Measurements from ENCODE around the gene MTUS2. TPM values are rescaled to one million over a fixed set of nuclear protein-coding genes. Genes with fewer than 3 reads are reported as not detected.
"Not testable (repeated sequence)": the region's sequence is repeated elsewhere in the genome, so short reads cannot be mapped to it uniquely, and the experiment has no call there.

MTUS2 gene
- total RNA-seq, 2 experiments from 2014 or later, result not detected

GRCh38 chr13:29196409-29197074 is 376.4 kb downstream of the MTUS2 start:
- ChIA-PET POLR2A (no interaction called here), CTCF (no interaction called here)

DNA sequence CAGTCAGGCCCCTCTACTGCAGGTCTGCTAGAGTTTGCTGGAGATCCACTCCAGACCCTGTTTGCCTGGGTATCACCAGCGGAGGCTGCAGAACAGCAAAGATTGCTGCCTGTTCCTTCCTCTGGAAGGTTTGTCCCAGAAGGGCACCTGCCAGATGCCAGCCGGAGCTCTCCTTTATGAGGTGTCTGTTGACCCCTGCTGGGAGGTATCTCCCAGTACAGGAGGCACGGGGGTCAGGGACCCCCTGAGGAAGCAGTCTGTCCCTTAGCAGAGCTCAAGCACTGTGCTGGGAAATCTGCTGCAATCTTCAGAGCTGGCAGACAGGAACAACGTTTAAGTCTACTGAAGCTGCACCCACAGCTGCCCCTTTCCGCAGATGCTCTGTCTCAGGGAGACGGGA is 382.6 kb downstream of the MTUS2 start:
- POLR2A ChIA-PET, CTCF ChIA-PET: not testable (repeated sequence)

- ChIA-PET POLR2A (no interaction called here), CTCF (no interaction called here)
These were observed 384.5 kb downstream of the MTUS2 start for GRCh38 chr13:29204651-29205050.

GRCh38 chr13:29210676-29211075 is 390.5 kb downstream of the MTUS2 start:
- CTCF ChIA-PET, result no interaction called here
- POLR2A ChIA-PET, result no interaction called here

DNA sequence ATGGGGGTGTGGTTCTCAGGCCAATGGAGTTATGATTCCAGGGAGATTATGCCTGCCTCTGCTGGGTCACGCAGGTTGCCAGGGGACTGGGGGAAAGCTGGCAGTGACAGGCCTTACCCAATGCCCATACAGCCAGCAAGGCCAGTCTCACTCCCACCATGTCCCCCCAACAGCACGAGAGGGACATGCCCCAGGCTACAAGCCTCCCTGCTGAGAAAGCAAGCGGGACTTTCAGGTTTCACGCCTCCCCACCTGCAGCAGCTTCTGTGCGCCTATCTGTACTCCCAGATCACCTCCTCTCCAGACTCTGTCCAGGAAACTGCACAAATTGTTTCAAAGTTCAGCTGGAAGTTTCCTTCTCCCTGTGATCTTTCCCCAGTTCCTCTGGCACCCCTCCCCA is 391.0 kb downstream of the MTUS2 start:
- CTCF ChIA-PET, POLR2A ChIA-PET: not testable (repeated sequence)

- CTCF ChIA-PET, result no interaction called here
- POLR2A ChIA-PET, result no interaction called here
These were observed 402.3 kb downstream of the MTUS2 start for GRCh38 chr13:29222458-29222857.

DNA sequence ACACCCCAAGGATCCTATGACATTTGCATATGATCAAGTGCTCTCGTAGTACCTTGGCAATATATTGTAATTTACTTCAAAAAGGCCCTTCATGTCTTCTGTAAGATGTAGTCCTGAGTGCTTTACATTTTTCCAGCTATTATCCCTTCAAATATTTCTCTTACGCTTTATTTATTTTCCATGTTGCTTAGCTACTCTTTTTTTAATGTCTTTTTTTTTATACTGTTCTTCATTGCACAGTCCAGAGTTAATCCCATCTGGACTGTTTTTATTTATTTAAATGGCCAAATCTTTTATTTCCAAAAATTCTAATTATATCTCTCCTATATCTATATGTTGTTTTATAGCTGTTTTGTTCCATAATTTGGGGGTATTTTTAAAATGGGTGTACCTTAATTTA is 404.1 kb downstream of the MTUS2 start:
- POLR2A ChIA-PET, result no interaction called here

DNA sequence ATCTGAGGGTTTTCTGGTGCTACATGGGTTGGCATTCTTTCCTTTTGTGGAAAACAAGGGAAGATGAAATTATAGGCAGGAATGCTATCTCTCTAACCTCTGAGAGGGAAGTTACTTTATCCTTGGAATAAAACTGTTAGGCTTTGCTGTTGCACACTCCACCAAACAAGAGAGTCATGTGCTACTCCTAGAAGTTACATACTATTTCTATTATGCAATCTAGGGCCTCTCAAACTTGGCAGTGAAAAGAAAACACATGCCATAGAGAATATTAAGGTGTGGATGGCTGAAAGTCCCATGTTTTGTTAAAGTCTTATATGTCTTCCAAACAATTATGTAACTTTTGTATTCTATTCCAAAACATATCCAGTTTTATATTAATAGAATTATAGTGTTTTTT is 407.4 kb downstream of the MTUS2 start:
- POLR2A ChIA-PET, result no interaction called here
- CTCF ChIA-PET, result no interaction called here

More for the DNA sequence above, 404.1 kb downstream of the MTUS2 start:
- CTCF ChIA-PET, result no interaction called here

DNA sequence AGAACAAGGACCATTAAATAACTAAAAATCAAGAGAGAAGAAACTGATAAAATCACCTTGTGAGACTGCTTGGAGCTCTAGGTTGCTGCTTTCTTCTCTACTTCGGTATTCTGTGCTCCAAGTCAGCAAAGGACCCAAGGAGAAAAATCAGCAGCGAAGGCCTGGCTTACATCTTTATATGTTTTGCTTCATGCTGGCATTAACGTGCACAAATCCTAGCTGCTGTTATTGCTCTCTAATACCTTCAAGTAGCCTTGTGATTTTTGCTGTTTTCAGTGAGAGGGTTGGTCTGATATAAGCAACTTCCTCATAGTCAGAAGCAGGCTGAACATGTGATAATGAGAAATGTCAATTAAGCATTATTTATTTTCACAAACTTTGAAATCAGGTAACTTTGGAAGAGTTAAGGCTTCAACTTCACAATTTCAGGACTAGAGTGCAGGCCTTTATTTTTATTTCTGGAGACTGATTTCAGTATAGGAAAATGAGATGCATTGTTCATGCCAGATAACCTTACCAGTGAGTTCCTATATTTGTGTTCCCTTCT is 410.2 kb downstream of the MTUS2 start:
- POLR2A ChIA-PET, result no interaction called here
- CTCF ChIA-PET, result no interaction called here

DNA sequence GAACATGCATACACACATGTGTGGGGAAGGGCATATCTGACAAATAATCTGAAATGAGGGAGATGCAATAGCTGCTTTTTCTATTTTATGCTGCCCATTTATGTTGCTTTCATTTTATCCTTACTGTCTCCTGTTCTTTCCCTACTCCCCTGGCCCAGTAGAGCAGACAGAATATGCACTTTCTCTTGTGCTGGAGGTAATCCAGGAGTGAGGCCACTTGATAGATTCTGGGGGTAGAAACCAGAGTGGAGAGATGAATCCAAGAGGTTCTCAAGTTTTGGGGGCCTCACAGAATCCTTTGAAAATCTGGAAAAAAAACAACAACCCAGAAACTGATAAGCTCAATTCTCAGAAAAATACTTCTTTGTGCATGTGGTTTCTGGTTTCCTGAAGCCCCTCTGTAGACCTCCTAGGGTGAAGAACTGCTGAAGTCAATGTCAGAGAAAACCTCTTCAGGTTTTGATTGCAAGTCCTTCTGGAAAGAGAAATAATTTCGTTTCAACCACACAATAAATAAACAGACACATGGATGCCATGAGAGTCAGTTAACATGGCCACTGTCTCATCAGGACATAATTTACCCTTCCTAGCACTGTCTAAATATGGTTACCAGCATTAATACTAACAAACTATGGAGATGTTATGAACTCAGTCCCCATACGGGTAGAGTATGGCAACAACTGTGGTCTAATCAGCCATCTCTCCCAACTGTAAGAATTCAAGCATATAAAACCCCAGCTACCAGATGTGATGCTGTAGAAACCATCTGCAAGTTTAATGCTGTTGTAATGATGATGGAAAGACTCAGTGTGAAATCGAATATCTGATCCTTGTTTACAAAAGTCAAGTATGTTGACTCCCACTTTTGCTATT is 419.8 kb downstream of the MTUS2 start:
- ChIA-PET CTCF (no interaction called here), POLR2A (no interaction called here)

DNA sequence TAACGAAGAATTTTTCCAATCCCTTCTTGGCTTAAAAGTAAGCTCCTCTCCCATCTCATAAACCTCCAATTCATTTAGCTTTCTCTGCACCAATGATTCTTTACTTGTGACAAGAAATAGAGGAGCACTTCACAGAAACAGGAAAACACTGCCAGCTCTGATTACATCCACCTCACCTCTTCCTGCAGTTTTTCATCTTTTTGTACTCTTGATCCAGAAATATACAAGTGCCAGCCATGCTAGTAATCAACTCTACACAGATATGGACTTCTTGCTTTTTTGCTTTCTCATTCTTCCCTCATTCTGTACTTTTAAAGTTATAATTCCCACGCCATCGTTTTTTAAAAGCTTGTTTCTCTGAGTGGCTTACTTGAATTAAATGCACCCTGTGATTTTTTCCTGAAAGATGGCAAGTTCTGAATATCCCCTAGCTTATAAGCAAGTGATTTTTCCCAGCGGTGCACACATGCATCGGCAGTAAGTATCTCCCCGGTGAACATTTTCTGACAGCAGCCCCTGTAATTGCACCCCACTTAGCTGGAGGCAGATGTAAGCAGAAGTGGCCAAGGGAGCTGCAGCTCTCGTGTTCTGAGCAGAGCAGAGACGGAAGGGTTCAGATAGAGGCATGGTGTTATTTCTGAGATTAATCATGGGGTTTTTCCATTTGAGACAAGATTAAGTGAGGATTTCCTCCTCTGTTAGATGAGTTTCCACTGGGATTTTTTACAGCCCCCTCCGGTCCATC is 434.7 kb downstream of the MTUS2 start:
- CTCF ChIA-PET, result no interaction called here
- POLR2A ChIA-PET, result no interaction called here

DNA sequence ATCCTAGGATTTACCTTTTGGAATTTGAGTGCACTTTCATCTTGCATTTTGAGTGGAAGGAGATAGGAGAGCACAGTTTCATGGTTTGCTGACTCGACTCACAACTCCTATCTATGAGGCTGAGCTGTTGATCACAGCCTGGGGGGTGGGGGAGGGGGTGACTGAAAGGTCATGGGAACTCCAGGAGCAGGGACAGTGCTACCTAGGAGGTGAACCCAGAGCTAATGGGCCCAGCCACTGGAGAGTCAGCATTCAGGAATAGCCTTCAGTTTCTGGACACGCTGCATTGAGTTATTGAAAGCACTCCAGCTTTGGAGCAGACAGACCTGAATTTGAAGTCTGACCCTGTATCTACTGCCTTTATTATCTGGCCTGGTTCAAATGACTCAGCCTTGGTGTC is 435.4 kb downstream of the MTUS2 start:
- POLR2A ChIA-PET, result no interaction called here
- CTCF ChIA-PET, result no interaction called here

GRCh38 chr13:29260684-29261083 is 440.5 kb downstream of the MTUS2 start:
- POLR2A ChIA-PET, result no interaction called here
- CTCF ChIA-PET, result no interaction called here

- ChIA-PET CTCF (no interaction called here), POLR2A (no interaction called here)
These were observed 446.1 kb downstream of the MTUS2 start for GRCh38 chr13:29266261-29266660.

GRCh38 chr13:29266756-29267733 is 446.9 kb downstream of the MTUS2 start:
- ChIA-PET CTCF (no interaction called here), POLR2A (no interaction called here)

GRCh38 chr13:29270271-29270985 is 450.3 kb downstream of the MTUS2 start:
- ChIA-PET POLR2A (no interaction called here), CTCF (no interaction called here)

DNA sequence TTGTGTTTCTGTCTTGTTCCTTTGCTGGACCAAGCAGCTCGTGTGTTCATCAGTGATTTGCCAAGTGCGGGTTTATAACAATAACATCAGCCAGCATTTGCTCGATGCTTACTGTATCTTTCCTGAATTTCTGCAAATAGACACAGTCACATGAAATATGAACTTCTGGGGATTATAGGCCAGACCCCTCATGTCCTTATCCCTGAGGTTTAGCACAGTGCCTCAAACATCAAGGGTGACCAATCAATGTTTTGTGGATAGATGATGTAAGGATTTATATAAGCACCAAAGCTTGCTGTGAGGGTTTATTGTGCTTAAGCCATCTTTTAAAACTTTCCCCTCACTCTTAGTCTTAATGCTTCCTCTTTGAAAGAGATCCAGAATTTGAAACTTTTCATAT is 451.5 kb downstream of the MTUS2 start:
- POLR2A ChIA-PET, result no interaction called here
- CTCF ChIA-PET, result no interaction called here

- ChIA-PET POLR2A (no interaction called here), CTCF (no interaction called here)
These were observed 459.5 kb downstream of the MTUS2 start for GRCh38 chr13:29279356-29280254.

Measured in activated CD8-positive, alpha-beta memory T cell treated with anti-CD3 and anti-CD28 coated beads for 36 hours (primary cell).